GM19455 (cell line): ENCODE results near the gene CHST12.

Source experiments
- ATAC-seq: cut with Tn5 transposase; IDR thresholded peaks from one replicate; pipeline ENCODE4 v1.9.1; 2021; ENCODE audit not compliant: unreplicated experiment

The CHST12 gene

DNA sequence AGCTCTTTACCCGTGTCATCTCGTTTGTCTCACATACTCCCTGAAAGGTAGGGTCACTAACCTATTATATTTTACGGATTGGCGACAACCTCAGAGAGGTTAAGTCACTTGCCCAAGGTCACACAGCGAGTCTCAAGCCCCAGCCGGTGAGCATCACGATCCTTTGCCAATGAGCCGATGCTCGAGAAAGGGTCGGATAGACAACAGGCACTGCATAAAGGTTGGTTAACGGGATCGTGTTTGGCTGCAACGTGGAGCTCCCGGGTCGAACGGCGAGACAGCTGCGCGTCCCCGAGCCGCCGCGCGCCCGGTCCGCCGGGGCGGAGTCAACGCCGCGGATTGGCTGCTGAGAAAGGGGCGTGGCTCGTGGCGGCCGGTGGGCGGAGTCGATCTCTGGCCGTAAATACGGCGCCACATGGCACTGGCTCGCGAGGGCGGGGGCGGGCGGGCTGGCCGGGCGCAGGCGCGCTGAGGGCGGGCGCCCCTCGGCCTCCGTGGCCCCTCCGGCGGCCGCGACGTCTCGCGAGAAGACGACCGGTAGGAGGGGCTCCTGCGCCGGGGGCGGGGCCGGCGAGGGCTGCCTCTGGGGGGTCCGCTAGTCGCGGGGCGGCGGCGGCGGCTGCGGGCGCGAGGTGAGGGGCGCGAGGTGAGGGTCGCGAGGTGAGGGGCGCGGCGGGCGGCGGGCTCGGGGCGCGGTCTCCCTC is at the start of gene CHST12:
TSS of gene CHST12 (plus strand) at position 598 of the 704 bp plus-strand sequence. CDS start 29,029 bp downstream, outside the sequence.
- ATAC-seq, result peak; percentile 46

DNA sequence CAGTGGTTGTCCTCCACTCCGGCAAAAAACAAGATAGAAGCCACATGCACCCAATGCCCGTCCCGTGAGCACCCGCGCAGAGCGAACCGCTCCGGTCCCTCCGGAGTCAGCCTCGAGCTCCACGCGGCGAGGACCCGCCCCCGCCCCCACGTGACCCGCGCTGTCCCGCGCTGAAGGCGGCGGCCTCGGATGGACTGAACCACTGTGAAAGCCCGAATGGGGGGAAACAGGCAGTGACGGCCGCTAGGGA is 49.5 kb upstream of the CHST12 start:
- peak; percentile 58 for ATAC-seq

DNA sequence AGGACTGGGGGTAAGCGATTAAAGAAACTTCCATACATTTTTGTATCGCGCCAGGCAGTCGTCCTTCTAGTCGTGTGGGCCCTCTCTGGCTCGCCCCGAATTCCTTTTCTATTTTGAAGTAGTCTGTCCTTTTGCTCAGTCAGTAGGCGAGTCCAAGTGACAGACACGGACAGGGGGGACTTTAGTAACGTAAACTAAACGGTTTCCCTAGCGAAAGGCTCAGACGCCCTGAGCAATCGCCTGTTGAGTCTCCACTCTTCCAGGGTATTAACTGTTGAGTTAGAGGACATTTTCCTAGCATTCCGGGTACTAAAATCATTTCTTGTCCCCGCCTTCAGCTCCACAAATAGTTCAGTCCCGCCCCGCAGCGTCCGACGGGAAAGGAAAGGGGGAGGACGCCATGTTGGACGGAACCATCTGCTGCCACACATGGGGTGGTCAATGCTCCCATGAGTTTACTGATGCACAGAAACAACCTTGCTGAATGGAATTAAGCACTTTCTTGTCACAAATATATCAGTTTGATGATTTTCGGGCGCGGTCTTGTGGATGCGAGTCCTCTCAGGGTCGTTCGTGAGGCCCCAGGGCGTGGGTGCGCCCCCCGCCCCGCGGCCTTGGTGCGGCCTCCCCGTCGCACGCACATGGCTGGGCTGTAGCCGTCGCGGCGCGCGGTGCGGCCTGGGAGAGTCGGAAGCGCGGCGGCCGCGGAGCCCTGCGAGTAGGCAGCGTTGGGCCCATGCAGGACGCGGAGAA is 49.0 kb upstream of the CHST12 start, which contains the start of gene EIF3B:
TSS of gene EIF3B (plus strand) at position 642 of the 753 bp plus-strand sequence. CDS start at position 737, 95 bp downstream.
- ATAC-seq, result peak; percentile 75

DNA sequence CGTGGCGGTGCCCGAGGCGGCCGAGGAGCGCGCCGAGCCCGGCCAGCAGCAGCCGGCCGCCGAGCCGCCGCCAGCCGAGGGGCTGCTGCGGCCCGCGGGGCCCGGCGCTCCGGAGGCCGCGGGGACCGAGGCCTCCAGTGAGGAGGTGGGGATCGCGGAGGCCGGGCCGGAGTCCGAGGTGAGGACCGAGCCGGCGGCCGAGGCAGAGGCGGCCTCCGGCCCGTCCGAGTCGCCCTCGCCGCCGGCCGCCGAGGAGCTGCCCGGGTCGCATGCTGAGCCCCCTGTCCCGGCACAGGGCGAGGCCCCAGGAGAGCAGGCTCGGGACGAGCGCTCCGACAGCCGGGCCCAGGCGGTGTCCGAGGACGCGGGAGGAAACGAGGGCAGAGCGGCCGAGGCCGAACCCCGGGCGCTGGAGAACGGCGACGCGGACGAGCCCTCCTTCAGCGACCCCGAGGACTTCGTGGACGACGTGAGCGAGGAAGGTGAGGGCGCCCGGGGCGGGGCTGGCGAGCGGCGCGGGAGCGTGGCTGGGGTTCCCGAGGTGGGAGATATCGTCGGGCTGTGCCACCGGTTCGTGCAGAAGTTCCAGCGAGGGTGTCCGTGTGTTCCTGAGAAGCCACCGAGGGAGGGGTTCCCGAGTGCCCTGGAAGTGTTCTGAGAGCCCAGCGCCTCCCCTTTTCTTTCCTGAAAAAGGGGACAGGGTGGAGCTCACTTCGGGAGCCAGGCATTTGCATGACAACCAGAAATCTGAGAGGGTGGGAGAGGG is 48.3 kb upstream of the CHST12 start:
- peak; percentile 15 for ATAC-seq

DNA sequence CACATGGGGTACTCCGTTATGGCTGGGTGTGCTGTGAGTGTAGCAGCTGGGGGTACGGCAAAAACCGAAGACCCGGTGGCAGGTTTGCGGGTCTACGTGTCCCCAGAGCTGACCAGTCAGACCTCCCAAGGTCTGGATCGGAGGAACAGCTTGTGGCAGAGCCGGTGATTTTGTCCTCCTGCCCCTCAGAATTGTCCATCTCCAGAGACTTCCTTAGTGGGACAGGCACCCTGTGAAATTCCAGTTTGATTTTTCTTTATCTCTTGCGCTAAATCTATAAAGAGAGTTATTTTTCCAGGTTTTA is 47.8 kb upstream of the CHST12 start:
- no peak for ATAC-seq

DNA sequence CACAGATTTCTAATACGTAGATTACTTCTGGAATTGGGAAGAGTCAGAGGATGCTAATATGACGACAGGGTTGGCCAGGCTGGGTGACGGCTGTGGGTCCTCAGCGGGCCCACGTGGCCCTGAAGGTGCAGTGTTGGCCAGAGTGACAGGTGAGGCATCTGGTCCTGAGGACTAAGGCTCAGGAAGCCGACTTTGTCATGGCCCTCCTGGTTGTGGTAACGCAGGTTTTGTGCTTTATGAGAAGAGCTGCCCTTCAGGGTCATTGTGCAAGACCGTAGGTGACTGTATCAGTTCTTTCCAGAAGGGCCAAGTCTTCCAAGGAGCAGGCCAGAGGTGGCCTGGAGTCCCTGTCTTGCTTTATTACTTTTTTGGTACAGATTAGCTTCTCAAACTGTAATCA is 46.2 kb upstream of the CHST12 start:
- ATAC-seq, result no peak

DNA sequence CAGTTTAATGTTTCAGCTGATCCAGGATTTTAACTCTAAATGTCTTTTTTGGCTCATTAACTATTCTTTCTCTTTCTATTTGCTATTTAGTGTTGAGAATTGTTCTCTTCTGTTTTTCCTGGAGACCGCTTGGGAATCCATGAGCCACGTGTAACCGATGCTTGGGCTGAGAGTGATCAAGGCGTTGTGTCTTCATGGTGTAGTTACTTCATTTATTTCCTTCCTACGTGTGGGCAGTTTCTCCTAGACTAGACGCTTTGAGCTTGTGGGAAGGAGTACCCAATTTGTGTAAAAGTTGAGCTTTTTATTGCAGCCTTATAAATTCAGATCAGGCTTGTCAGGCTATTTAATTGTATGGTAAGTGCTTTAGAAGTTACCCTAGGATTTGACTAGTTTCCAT is 45.8 kb upstream of the CHST12 start:
- no peak for ATAC-seq

DNA sequence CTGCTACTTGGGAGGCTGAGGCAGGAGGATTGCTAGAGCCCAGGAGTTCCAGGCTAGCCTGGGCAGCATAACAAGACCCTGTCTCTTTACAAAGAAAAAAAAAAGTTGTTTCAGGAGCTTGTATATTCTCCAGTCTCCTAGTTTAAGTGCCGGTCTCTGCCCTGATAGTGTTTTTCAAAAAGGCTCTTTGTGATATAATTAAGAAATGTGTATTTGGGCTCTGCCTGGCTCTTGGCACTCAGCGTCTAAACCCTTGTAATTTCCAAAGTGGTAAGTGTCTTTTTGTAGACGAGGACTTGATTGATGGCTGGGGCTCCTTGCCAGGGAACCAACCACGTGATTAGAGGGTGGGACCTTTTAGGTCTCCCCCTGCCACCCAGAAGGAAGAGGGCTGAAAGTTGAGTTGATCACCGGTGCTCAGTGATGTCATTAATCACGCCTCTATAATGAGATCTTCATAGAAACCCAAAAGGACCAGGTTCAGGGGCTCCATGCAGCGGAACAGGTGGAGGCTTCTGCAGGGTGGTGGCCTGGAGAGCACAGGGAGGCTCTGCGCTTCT is 44.4 kb upstream of the CHST12 start:
- ATAC-seq, result no peak

DNA sequence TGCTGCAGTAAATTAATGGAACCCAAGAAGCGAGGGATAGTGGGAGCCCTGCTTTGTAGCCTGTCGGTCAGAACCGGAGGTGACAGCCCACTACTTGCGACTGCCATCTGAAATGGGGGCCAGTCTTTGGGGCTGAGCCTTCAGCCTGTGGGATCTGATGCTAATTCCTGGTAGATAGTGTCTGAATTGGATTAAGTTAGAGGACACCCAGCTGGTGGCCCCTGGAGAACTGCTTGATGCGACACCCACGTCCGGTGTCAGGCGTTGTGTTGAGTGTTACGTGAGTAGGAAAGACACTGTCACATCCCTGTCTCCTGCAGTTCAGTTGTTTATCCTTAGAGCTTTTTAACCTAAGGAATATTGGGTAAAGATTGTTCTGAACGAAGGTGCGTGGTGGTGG is 43.8 kb upstream of the CHST12 start:
- ATAC-seq, result no peak

DNA sequence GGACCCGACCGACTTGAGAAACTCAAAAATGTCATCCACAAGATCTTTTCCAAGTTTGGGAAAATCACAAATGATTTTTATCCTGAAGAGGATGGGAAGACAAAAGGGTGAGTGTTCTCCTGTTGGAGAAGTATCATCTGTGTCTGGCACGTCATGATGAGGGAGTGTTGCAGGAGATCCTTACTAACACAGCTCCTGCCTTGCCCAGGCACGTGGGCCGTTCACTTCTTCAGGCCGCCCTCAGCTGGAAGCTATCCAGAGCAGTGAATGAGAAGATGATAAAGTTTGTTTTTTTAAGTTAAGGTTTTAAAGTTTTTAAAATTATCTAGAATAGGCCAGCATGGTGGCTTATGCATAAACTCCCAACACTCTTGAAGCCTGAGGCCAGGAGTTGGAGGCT is 42.6 kb upstream of the CHST12 start:
- ATAC-seq, result no peak

DNA sequence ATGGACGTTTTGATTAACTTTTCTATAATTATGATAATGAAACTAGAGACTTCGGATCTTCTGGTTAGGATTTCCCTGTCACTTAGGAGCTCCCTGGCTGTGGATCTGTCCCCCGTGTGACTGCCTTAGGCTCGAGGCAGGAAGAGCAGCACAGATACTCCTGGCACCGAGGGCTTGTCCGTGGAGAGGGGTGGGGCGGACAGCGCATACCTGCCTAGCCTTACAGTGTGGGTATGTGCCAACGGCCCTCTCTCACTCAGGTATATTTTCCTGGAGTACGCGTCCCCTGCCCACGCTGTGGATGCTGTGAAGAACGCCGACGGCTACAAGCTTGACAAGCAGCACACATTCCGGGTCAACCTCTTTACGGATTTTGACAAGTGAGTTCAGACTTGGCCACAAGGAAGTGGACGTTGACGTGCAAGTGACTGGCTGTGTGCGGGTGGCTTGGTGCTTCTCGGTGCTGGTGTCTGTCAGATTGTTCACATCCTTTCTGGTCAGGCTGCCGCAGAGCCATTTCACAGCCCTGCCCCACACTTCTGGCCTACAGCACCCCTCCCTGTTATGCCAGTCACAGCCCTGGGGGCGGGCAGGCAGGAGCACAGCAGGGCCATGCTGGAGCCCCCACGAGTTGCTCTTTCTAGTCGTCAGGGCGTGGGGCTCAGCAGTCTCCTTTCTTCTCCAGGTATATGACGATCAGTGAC is 40.9 kb upstream of the CHST12 start:
- no peak for ATAC-seq

DNA sequence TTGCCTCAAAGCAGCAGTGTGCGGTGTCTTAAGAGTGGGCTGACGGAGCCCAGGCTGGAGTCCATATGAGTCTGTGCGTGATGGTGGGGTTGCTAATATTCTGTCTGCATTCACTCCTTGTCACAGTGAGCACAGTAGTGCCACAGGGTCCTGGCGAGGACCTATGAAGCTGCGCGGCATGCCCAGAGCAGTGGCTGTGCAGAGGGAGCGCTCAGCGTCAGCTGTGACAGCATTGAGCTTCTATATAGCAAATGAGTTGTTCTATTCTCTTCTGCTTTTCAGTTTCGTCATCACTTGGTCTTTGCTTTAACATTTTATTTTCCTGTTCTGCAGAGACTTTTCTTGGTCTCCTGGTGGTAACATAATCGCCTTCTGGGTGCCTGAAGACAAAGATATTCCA is 34.3 kb upstream of the CHST12 start:
- no peak for ATAC-seq

DNA sequence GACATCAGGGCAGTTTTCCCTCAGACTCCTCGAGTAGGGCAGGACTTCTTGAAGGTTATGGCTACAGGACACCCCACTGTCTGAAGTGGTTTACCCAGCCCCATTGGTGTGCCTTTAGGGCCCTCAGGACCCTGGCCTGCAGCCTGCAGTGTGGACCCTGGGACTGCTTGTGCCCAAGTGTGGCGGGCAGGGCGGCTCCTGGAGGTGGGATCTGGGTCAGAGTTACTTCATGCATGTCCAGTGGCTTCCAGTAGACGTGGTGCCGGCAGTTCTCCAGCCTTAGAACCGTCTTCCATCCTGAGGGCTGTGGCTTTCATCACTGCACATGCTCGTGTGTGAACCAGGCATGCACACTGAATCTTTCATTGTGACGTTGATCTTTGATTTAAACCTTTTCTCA is 32.1 kb upstream of the CHST12 start:
- ATAC-seq, result no peak

DNA sequence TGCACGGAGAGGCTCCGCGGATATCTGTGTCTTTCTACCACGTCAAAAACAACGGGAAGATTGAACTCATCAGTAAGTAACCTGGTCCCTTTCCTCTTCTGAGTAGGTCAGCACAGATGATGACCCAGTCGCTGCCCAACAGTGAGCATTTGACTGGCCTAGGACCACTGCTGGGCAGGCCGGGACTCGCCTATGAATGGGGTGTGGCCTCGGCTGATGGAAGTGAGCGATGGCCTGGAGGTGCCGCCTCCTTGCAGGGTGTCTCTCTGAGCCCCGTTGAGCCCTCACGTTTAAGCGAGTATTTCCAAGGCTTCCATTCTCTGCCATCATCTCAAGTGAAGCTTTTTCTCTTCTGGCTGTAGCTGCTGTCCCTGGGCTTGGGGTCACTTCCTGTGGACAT is 30.7 kb upstream of the CHST12 start:
- ATAC-seq, result no peak

DNA sequence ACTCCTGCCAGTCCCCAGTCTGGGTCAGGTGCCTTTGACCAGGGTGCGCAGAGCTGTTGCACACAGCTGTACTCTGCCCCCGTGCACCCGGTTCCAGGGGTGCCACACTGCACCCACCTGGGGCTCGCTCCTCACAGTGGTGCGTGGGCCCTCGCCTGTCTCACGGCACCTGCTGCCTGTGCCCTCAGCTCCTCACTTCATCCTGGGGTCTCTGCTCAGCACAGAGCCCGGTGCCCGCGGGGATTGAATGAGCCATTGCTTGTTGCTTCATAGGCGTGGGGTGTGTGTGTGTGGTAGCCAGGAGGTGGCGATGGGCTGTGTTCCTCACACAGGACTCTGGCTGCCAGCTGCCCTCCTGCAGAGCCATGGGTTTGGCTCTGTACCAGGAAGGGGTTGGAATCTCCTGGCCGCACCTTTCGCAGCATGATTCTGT is 30.3 kb upstream of the CHST12 start:
- ATAC-seq, result no peak

DNA sequence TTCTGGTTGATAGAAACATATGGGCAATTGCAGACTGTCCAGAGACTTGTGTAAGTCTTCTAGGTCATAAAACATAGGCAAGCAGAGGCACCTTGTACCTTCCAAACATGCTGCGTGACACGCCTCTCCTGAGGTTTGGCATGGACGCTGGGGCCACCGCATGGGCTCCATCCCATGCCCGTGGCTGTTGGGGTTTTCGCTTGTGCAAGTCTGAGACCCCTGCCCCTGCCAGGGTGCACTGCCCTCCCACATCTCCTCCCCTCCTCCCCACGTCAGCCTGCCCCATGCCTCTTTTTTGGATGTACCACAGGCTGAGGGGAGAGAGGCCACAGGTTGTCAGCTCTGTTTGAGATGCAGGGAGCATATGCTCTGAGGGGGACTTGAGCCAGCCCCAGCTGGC is 29.8 kb upstream of the CHST12 start:
- ATAC-seq, result no peak

DNA sequence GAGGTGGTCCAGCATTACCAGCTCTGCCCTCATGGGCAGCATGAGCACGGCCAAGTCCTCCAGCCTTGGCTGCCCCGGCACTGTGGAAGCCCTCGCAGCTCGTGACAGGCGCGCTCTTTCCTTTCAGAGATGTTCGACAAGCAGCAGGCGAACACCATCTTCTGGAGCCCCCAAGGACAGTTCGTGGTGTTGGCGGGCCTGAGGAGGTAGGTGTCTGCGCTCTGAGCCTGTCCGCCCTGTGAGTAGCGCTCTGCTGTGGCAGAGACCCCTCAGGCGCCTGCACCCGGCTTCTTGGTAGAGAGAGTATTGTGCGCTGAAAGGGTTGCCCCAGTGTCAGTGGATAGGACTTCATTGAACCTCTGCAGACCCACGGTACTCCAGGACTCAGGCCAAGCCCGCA is 29.0 kb upstream of the CHST12 start:
- no peak for ATAC-seq

DNA sequence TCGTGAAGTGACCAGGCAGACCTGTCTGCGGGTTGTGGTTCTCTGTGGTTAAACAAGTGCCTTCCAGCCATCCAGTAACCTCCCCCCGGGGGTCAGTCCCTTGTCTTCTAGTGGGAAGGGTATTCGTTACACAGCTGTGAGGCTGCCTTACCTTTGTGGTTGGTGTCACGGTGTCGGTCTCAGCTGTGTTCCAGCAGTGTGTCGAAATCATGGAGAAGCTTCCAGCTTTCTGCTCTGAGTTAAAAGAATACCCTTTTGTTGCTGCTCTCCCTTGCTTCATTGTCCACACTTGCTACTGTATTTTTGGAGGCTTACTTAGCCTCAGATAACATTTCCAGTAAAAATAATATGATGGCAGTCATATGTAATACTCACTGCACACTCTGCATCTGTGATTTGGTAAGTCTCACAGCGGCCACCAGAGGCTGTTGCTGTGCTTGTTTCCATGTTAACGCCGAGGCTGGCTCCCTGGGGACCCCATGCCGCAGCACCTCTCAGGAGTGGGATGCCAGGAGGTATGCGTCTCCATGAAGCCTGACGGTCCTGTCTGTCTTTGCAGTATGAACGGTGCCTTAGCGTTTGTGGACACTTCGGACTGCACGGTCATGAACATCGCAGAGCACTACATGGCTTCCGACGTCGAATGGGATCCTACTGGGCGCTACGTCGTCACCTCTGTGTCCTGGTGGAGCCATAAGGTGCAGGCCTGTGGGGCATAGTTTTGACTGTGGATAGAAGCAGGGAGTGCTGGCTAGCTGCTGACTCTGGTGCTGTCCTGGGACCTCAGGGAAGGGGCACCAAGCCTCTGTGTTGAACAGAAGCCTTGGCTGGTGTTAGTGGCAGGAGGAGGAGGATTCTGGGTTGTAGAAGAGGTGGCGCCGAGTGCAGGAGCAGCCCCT is 28.3 kb upstream of the CHST12 start:
- ATAC-seq, result no peak

DNA sequence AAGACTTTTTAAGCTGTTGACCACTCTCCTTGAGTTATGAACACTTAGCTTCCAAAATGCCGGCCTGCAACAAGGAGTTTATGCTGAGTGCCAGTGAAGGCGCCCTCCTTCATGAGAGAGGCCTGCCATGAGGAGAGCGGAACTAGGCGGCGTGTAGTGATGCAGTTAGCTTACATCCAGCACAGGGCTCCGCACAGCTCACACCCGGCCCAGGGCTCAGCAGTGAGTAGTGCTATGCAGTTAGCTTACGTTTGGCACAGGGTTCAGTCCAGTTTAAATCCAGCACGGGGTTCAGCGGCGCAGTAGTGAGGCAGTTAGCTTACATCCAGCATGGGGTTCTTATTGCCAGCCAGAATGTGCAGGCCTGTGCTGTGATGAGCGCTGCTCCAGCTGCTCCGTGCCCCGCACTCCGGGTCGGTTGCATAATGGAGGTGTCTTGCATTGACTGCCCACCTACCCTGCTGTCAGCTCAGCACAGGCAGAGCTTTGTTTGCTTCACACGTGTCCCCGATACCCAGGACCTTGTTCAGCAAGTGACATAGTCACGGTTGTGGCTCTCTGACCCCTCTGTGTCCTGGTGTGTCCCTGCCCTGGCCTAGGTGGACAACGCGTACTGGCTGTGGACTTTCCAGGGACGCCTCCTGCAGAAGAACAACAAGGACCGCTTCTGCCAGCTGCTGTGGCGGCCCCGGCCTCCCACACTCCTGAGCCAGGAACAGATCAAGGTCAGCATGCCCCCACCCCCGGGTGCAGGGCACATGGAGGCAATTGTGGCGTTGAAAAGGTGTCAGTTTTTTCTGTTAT is 26.9 kb upstream of the CHST12 start:
- ATAC-seq, result no peak
